Measurements from ENCODE around the gene SECISBP2L. TPM values are rescaled to one million over a fixed set of nuclear protein-coding genes. Genes with fewer than 3 reads are reported as not detected.

Gene SECISBP2L
- total and polyA plus RNA-seq, 2 donors (not counting 3 experiments of a cell fraction or from before 2014, with no cell fraction given), result 23.1 to 52.3 TPM

DNA sequence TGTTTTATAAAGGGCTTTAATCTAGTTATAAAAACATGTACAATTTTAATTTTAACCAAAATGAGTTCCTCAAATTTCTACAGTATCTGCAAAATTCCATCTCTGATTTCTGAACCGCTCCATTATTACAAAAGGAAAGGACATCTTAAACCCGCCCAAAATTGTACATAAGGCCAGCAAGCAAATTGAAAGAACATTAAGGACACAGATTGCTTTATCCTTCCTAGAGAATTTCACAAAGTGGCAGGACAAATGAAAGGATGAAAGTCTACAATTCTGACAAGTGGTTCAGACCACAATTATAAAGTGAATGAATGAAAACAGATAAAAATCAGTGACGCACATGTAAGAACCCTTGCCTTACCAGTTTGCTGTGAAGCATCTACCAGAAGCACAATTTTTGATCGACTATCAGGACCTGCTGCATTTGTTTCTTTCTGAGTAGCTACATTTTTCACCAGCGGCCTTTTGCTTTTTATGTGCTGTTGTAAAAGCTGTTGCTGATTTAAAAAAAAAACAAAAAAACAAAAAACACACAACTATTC is 13.6 kb downstream of the SECISBP2L start:
- POLR2A ChIA-PET, result no interaction called here
- TF ChIP-seq POLR2A (IDR thresholded peaks at IDR 0.05; ENCODE audit: low read depth, low read length), result no peak
- no peak for TF ChIP-seq CTCF (IDR thresholded peaks at IDR 0.05; ENCODE audit: extremely low read depth in 1 of 2, insufficient read depth in 1 of 2, low read depth in 1 of 2, low read length in 2 of 2)
- TF ChIP-seq EZH2 (IDR thresholded peaks at IDR 0.05; ENCODE audit: borderline replicate concordance, low read depth, low read length, severe bottlenecking), result no peak
- TF ChIP-seq JUN (IDR thresholded peaks at IDR 0.05; ENCODE audit: borderline replicate concordance, insufficient read depth, insufficient read length, low read depth), result no peak
- no TSS peak for BruUV-seq (replicated peaks)
- Histone ChIP-seq H3K36me3 (ENCODE audit: control insufficient read depth in 2 of 2, extremely low read depth in 1 of 2, insufficient read depth in 2 of 2, low read length in 2 of 2) (peaks cover 0 to 10% of the 10 kb centered on the region in 2 experiments), H3K27me3 (ENCODE audit: control insufficient read depth in 2 of 2, insufficient read depth in 2 of 2, low read length in 2 of 2) (no peaks in the 10 kb centered on the region), H3K9me1 (replicated peaks; ENCODE audit: control insufficient read depth, extremely low read depth, insufficient read depth, low read length) (no peaks in the 10 kb centered on the region), H2AFZ (ENCODE audit: low read depth, low read length) (no peak overlapping the region), H3K4me1 (ENCODE audit: control insufficient read depth, extremely low read depth, insufficient read depth, low read length) (no peaks in the 10 kb centered on the region), H3K9me3 (replicated peaks; ENCODE audit: control insufficient read depth, insufficient read depth, low read length) (no peaks in the 10 kb centered on the region), H3K79me2 (ENCODE audit: control insufficient read depth, insufficient read depth, low read length) (peaks cover 3% of the 10 kb centered on the region), H3K4me3 (replicated peaks in 1 of 3; ENCODE audit: insufficient read depth in 1 of 3, low read depth in 1 of 3, low read length in 3 of 3) (no peak overlapping the region), H4K20me1 (replicated peaks; ENCODE audit: control insufficient read depth, extremely low read depth, insufficient read depth, low read length) (no peaks in the 10 kb centered on the region), H3K27ac (ENCODE audit: insufficient read depth, low read depth, low read length) (no peak overlapping the region), H3K9ac (replicated peaks; ENCODE audit: extremely low read depth, insufficient read depth, low read length) (no peak overlapping the region), H3K4me2 (ENCODE audit: insufficient read depth, low read length) (no peak overlapping the region)
- CTCF ChIA-PET, result no interaction called here
- intact Hi-C loops (cut with micrococcal nuclease) (no loop called here), dilution Hi-C loops (cut with MboI; ENCODE audit: extremely low pct_ligation_motif_present, low sequenced_read_pairs) (no loop called here)
- DNase-seq (ENCODE audit: low read depth, low spot score) (no peak), FAIRE-seq (no peak)

DNA sequence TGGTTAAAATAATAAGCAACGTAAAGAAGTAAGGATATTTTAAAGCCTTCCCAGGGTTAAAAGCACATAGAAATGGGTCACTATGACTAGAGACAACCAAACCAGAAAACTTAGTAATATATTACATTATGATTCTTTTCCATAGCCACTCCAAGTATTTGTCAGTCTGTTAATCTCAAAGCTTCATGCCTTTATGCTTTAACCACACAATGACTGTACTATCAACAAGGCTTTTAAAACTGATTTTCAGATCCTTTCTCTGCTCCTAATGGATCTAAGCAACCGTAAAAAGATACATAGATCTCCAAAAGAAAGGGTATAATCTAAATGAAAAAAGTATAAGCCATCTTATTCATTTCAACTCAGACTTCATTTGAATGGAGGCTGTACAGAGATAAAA is 14.4 kb downstream of the SECISBP2L start:
- TF ChIP-seq EZH2 (IDR thresholded peaks at IDR 0.05; ENCODE audit: borderline replicate concordance, low read depth, low read length, severe bottlenecking) (no peak), JUN (IDR thresholded peaks at IDR 0.05; ENCODE audit: borderline replicate concordance, insufficient read depth, insufficient read length, low read depth) (no peak), CTCF (IDR thresholded peaks at IDR 0.05; ENCODE audit: extremely low read depth in 1 of 2, insufficient read depth in 1 of 2, low read depth in 1 of 2, low read length in 2 of 2) (no peak), POLR2A (IDR thresholded peaks at IDR 0.05; ENCODE audit: low read depth, low read length) (no peak), MYC (IDR thresholded peaks at IDR 0.05; ENCODE audit: low read depth, low read length) (no peak), FOS (IDR thresholded peaks at IDR 0.05; ENCODE audit: borderline replicate concordance, insufficient read depth, low read length) (no peak), POLR2AphosphoS5 (IDR thresholded peaks at IDR 0.05; ENCODE audit: insufficient read depth, low read depth, low read length) (no peak), GATA2 (IDR thresholded peaks at IDR 0.05; ENCODE audit: insufficient read depth, insufficient read length, low read depth, low read length) (no peak)
- TF ChIP-seq, protein P1, sequence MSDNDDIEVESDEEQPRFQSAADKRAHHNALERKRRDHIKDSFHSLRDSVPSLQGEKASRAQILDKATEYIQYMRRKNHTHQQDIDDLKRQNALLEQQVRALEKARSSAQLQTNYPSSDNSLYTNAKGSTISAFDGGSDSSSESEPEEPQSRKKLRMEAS (IDR thresholded peaks at IDR 0.05; ENCODE audit: insufficient read depth, insufficient read length), result no peak
- no TSS peak for BruUV-seq (replicated peaks)
- ChIA-PET CTCF (interaction anchor here (1.2 kb wide), 1 partner anchor 114 kb away, joined by 4 read pairs; no protein-coding TSS in a partner anchor), POLR2A (no interaction called here)
- intact Hi-C loops (cut with micrococcal nuclease), result no loop called here
- Histone ChIP-seq H3K27me3 (ENCODE audit: control insufficient read depth in 2 of 2, insufficient read depth in 2 of 2, low read length in 2 of 2) (no peaks in the 10 kb centered on the region), H3K4me3 (replicated peaks in 1 of 3; ENCODE audit: insufficient read depth in 1 of 3, low read depth in 1 of 3, low read length in 3 of 3) (no peak overlapping the region), H3K9me3 (replicated peaks; ENCODE audit: control insufficient read depth, insufficient read depth, low read length) (no peaks in the 10 kb centered on the region), H3K9ac (replicated peaks; ENCODE audit: extremely low read depth, insufficient read depth, low read length) (no peak overlapping the region), H3K4me1 (ENCODE audit: control insufficient read depth, extremely low read depth, insufficient read depth, low read length) (no peaks in the 10 kb centered on the region), H3K4me2 (ENCODE audit: insufficient read depth, low read length) (no peak overlapping the region), H4K20me1 (replicated peaks; ENCODE audit: control insufficient read depth, extremely low read depth, insufficient read depth, low read length) (no peaks in the 10 kb centered on the region), H3K36me3 (ENCODE audit: control insufficient read depth in 2 of 2, extremely low read depth in 1 of 2, insufficient read depth in 2 of 2, low read length in 2 of 2) (peaks cover 0 to 10% of the 10 kb centered on the region in 2 experiments), H2AFZ (ENCODE audit: low read depth, low read length) (no peak overlapping the region), H3K9me1 (replicated peaks; ENCODE audit: control insufficient read depth, extremely low read depth, insufficient read depth, low read length) (no peaks in the 10 kb centered on the region), H3K79me2 (ENCODE audit: control insufficient read depth, insufficient read depth, low read length) (peaks cover 3% of the 10 kb centered on the region), H3K27ac (ENCODE audit: insufficient read depth, low read depth, low read length) (no peak overlapping the region)
- FAIRE-seq, result no peak
- dilution Hi-C loops (cut with MboI; ENCODE audit: extremely low pct_ligation_motif_present, low sequenced_read_pairs), result no loop called here
- DNase-seq (ENCODE audit: low read depth, low spot score), result no peak

Measured in endothelial cell of umbilical vein (primary cell).